ENCODE results near the gene KIF1A. TPM values are rescaled to one million over a fixed set of nuclear protein-coding genes. Genes with fewer than 3 reads are reported as not detected.
A peak's percentile ranks its signal among the peaks of the same experiment; 100 is the strongest.

Gene KIF1A
- total and polyA plus RNA-seq, 2 of the 13 experiments (the other 11 are each of a cell fraction or from before 2014, with no cell fraction given): 0.01 TPM; not detected in 1

- TF ChIP-seq HHEX (CRISPR knock-in tag; IDR thresholded peaks at IDR 0.05) (no peak), ZNF556 (CRISPR knock-in tag; IDR thresholded peaks at IDR 0.05; ENCODE audit: borderline replicate concordance) (peak; percentile 54; the same call in 1 of the 2 replicates), NFATC3 (CRISPR knock-in tag; IDR thresholded peaks at IDR 0.05) (no peak), SUZ12 (IDR thresholded peaks at IDR 0.05; ENCODE audit: low read depth, low read length) (no peak), NAIF1 (CRISPR knock-in tag; IDR thresholded peaks at IDR 0.05; ENCODE audit: borderline replicate concordance) (no peak), ZNF589 (CRISPR knock-in tag; conservative IDR thresholded peaks at IDR 0.05) (peak; percentile 66; the same call in 1 of the 2 replicates), RCOR2 (CRISPR knock-in tag; IDR thresholded peaks at IDR 0.05) (no peak), NCOA1 (CRISPR knock-in tag; IDR thresholded peaks at IDR 0.05) (no peak; the same call in 1 of the 2 replicates)
- TF ChIP-seq, protein P1, sequence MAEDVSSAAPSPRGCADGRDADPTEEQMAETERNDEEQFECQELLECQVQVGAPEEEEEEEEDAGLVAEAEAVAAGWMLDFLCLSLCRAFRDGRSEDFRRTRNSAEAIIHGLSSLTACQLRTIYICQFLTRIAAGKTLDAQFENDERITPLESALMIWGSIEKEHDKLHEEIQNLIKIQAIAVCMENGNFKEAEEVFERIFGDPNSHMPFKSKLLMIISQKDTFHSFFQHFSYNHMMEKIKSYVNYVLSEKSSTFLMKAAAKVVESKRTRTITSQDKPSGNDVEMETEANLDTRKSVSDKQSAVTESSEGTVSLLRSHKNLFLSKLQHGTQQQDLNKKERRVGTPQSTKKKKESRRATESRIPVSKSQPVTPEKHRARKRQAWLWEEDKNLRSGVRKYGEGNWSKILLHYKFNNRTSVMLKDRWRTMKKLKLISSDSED (CRISPR knock-in tag; IDR thresholded peaks at IDR 0.05): no peak
- TF ChIP-seq, protein P2, sequence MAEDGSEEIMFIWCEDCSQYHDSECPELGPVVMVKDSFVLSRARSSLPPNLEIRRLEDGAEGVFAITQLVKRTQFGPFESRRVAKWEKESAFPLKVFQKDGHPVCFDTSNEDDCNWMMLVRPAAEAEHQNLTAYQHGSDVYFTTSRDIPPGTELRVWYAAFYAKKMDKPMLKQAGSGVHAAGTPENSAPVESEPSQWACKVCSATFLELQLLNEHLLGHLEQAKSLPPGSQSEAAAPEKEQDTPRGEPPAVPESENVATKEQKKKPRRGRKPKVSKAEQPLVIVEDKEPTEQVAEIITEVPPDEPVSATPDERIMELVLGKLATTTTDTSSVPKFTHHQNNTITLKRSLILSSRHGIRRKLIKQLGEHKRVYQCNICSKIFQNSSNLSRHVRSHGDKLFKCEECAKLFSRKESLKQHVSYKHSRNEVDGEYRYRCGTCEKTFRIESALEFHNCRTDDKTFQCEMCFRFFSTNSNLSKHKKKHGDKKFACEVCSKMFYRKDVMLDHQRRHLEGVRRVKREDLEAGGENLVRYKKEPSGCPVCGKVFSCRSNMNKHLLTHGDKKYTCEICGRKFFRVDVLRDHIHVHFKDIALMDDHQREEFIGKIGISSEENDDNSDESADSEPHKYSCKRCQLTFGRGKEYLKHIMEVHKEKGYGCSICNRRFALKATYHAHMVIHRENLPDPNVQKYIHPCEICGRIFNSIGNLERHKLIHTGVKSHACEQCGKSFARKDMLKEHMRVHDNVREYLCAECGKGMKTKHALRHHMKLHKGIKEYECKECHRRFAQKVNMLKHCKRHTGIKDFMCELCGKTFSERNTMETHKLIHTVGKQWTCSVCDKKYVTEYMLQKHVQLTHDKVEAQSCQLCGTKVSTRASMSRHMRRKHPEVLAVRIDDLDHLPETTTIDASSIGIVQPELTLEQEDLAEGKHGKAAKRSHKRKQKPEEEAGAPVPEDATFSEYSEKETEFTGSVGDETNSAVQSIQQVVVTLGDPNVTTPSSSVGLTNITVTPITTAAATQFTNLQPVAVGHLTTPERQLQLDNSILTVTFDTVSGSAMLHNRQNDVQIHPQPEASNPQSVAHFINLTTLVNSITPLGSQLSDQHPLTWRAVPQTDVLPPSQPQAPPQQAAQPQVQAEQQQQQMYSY (CRISPR knock-in tag; IDR thresholded peaks at IDR 0.05): no peak
- TF ChIP-seq, protein P3, sequence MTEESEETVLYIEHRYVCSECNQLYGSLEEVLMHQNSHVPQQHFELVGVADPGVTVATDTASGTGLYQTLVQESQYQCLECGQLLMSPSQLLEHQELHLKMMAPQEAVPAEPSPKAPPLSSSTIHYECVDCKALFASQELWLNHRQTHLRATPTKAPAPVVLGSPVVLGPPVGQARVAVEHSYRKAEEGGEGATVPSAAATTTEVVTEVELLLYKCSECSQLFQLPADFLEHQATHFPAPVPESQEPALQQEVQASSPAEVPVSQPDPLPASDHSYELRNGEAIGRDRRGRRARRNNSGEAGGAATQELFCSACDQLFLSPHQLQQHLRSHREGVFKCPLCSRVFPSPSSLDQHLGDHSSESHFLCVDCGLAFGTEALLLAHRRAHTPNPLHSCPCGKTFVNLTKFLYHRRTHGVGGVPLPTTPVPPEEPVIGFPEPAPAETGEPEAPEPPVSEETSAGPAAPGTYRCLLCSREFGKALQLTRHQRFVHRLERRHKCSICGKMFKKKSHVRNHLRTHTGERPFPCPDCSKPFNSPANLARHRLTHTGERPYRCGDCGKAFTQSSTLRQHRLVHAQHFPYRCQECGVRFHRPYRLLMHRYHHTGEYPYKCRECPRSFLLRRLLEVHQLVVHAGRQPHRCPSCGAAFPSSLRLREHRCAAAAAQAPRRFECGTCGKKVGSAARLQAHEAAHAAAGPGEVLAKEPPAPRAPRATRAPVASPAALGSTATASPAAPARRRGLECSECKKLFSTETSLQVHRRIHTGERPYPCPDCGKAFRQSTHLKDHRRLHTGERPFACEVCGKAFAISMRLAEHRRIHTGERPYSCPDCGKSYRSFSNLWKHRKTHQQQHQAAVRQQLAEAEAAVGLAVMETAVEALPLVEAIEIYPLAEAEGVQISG (CRISPR knock-in tag; IDR thresholded peaks at IDR 0.05): no peak
- TF ChIP-seq, protein P4, sequence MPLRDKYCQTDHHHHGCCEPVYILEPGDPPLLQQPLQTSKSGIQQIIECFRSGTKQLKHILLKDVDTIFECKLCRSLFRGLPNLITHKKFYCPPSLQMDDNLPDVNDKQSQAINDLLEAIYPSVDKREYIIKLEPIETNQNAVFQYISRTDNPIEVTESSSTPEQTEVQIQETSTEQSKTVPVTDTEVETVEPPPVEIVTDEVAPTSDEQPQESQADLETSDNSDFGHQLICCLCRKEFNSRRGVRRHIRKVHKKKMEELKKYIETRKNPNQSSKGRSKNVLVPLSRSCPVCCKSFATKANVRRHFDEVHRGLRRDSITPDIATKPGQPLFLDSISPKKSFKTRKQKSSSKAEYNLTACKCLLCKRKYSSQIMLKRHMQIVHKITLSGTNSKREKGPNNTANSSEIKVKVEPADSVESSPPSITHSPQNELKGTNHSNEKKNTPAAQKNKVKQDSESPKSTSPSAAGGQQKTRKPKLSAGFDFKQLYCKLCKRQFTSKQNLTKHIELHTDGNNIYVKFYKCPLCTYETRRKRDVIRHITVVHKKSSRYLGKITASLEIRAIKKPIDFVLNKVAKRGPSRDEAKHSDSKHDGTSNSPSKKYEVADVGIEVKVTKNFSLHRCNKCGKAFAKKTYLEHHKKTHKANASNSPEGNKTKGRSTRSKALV (CRISPR knock-in tag; IDR thresholded peaks at IDR 0.05): no peak
- TF ChIP-seq, protein P5, sequence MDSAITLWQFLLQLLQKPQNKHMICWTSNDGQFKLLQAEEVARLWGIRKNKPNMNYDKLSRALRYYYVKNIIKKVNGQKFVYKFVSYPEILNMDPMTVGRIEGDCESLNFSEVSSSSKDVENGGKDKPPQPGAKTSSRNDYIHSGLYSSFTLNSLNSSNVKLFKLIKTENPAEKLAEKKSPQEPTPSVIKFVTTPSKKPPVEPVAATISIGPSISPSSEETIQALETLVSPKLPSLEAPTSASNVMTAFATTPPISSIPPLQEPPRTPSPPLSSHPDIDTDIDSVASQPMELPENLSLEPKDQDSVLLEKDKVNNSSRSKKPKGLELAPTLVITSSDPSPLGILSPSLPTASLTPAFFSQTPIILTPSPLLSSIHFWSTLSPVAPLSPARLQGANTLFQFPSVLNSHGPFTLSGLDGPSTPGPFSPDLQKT (CRISPR knock-in tag; IDR thresholded peaks at IDR 0.05; ENCODE audit: borderline replicate concordance): no peak
- TF ChIP-seq, protein P6, sequence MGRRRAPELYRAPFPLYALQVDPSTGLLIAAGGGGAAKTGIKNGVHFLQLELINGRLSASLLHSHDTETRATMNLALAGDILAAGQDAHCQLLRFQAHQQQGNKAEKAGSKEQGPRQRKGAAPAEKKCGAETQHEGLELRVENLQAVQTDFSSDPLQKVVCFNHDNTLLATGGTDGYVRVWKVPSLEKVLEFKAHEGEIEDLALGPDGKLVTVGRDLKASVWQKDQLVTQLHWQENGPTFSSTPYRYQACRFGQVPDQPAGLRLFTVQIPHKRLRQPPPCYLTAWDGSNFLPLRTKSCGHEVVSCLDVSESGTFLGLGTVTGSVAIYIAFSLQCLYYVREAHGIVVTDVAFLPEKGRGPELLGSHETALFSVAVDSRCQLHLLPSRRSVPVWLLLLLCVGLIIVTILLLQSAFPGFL (CRISPR knock-in tag; IDR thresholded peaks at IDR 0.05): no peak
These were observed 36.3 kb upstream of the KIF1A start (continued) for GRCh38 chr2:240856151-240856980.
